Kidney glomerular epithelial cell (primary cell): Measurements from ENCODE around the gene DHRSX.
"Not testable (repeated sequence)": the region's sequence is repeated elsewhere in the genome, so short reads cannot be mapped to it uniquely, and the experiment has no call there.

Experiments used
- DNase-seq: peaks from one replicate; lab custom pipeline; 2025; lab: John Stamatoyannopoulos, UW

The DHRSX gene

GRCh38 chrX:2395261-2395992 lies 105.3 kb downstream of the DHRSX start:
- DNase-seq, result no peak

GRCh38 chrX:2391869-2392606 lies 108.7 kb downstream of the DHRSX start:
- no peak for DNase-seq

- DNase-seq, result no peak
These were observed 110.0 kb downstream of the DHRSX start for GRCh38 chrX:2390754-2391153.

- DNase-seq, result not testable (repeated sequence)
These were observed 111.0 kb downstream of the DHRSX start for GRCh38 chrX:2389731-2390130.

GRCh38 chrX:2389324-2389723 lies 111.5 kb downstream of the DHRSX start:
- no peak for DNase-seq

GRCh38 chrX:2388669-2389068 lies 112.1 kb downstream of the DHRSX start:
- no peak for DNase-seq

- no peak for DNase-seq
These were observed 113.0 kb downstream of the DHRSX start for GRCh38 chrX:2387614-2388239.

- no peak for DNase-seq
These were observed 115.6 kb downstream of the DHRSX start for GRCh38 chrX:2385224-2385623.

- DNase-seq, result no peak
These were observed 116.3 kb downstream of the DHRSX start for GRCh38 chrX:2384486-2384885.

- no peak for DNase-seq
These were observed 117.0 kb downstream of the DHRSX start for GRCh38 chrX:2383735-2384134.

- no peak for DNase-seq
These were observed 117.6 kb downstream of the DHRSX start for GRCh38 chrX:2383144-2383543.

GRCh38 chrX:2382433-2383048 lies 118.2 kb downstream of the DHRSX start:
- not testable (repeated sequence) for DNase-seq

- no peak for DNase-seq
These were observed 124.6 kb downstream of the DHRSX start for GRCh38 chrX:2376166-2376565.

GRCh38 chrX:2374086-2374485 lies 126.7 kb downstream of the DHRSX start:
- DNase-seq, result no peak

- DNase-seq, result no peak
These were observed 127.2 kb downstream of the DHRSX start for GRCh38 chrX:2373615-2374014.

- DNase-seq, result no peak
These were observed 129.6 kb downstream of the DHRSX start for GRCh38 chrX:2371026-2371711.

GRCh38 chrX:2370456-2370855 lies 130.3 kb downstream of the DHRSX start:
- no peak for DNase-seq

- no peak for DNase-seq
These were observed 131.6 kb downstream of the DHRSX start for GRCh38 chrX:2369206-2369605.

- no peak for DNase-seq
These were observed 140.0 kb downstream of the DHRSX start for GRCh38 chrX:2360731-2361130.

- DNase-seq, result not testable (repeated sequence)
These were observed 141.3 kb downstream of the DHRSX start for GRCh38 chrX:2359522-2359921.

GRCh38 chrX:2351999-2352995 lies 148.5 kb downstream of the DHRSX start:
- no peak for DNase-seq
